ENCODE data around the gene PLEKHM3. TPM values are rescaled to one million over a fixed set of nuclear protein-coding genes. Genes with fewer than 3 reads are reported as not detected.

Gene PLEKHM3
- total and polyA plus RNA-seq, 2 of the 13 experiments (the other 11 are each of a cell fraction or from before 2014, with no cell fraction given) = 4.5 to 4.7 TPM

DNA sequence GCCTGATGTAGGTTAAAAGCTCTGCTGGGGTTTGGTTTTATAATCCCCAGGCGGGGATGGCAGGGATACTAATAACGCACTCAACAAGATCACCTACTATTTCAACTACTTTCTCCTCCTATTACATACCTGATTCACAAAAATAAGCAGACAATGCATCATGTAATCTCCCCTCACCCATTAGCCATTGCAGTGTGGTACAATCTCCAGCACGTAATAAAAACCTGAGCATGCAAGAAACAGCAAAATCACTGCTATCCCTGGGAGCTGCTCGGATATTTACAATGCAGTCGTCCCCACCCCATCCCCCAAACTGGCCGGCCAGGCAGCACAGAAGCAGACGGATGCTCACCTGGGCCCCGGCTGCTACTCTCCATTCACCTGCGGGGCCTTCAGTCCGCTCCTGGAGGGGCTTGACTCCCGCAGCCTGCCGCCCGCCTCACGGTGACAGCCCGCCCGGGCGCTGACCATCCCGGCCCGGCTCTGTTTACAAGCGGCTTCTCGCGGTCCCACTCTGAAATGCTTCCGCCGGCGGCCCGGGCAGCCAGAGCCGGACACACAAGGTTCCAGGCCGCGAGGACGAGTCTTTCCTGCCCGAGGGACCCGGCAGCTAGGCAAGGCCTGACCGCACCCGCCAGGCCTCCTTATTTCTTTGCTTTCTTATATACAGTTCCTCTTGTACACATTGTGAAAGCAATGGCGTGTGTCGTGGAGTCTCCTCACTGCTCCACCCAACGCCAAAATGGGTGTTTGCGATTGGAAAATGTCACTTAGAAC is at the start of gene PLEKHM3 (continued):
- no peak for TF ChIP-seq TCF12 (IDR thresholded peaks at IDR 0.05)
- TF ChIP-seq TCF12 (CRISPR knock-in tag; IDR thresholded peaks at IDR 0.05) = peak; percentile 91
- TF ChIP-seq, protein P1, sequence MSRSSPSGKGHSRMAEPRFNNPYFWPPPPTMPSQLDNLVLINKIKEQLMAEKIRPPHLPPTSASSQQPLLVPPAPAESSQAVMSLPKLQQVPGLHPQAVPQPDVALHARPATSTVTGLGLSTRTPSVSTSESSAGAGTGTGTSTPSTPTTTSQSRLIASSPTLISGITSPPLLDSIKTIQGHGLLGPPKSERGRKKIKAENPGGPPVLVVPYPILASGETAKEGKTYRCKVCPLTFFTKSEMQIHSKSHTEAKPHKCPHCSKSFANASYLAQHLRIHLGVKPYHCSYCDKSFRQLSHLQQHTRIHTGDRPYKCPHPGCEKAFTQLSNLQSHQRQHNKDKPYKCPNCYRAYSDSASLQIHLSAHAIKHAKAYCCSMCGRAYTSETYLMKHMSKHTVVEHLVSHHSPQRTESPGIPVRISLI (CRISPR knock-in tag; IDR thresholded peaks at IDR 0.05; ENCODE audit: borderline replicate concordance) = peak; percentile 83; the same call in 1 of the 2 replicates
- no peak for TF ChIP-seq JUND (CRISPR knock-in tag; IDR thresholded peaks at IDR 0.05)
- TF ChIP-seq, protein P2, sequence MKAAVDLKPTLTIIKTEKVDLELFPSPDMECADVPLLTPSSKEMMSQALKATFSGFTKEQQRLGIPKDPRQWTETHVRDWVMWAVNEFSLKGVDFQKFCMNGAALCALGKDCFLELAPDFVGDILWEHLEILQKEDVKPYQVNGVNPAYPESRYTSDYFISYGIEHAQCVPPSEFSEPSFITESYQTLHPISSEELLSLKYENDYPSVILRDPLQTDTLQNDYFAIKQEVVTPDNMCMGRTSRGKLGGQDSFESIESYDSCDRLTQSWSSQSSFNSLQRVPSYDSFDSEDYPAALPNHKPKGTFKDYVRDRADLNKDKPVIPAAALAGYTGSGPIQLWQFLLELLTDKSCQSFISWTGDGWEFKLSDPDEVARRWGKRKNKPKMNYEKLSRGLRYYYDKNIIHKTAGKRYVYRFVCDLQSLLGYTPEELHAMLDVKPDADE (CRISPR knock-in tag; IDR thresholded peaks at IDR 0.05) = 0 out of 2 replicates have a peak, but pooled peaks have one; percentile 80
- TF ChIP-seq ZNF598 (CRISPR knock-in tag; IDR thresholded peaks at IDR 0.05; ENCODE audit: borderline replicate concordance) = peak; percentile 97
- TF ChIP-seq ZNF773 (CRISPR knock-in tag; IDR thresholded peaks at IDR 0.05; ENCODE audit: borderline replicate concordance) = peak; percentile 90; the same call in 1 of the 2 replicates
- TF ChIP-seq SALL2 (CRISPR knock-in tag; IDR thresholded peaks at IDR 0.05) = peak; percentile 90; the same call in 1 of the 2 replicates
- TF ChIP-seq ZNF143 (CRISPR knock-in tag; IDR thresholded peaks at IDR 0.05) = peak; percentile 67
- peak in 1 of 2 experiments; percentile 62; a peak in 1 of 4 replicates for TF ChIP-seq NR2F1 (CRISPR knock-in tag; IDR thresholded peaks at IDR 0.05)
- TF ChIP-seq HNF4G (IDR thresholded peaks at IDR 0.05; ENCODE audit: borderline replicate concordance, low read depth, low read length) = peak; percentile 72; the same call in 1 of the 2 replicates
- TF ChIP-seq HNF4G (CRISPR knock-in tag; IDR thresholded peaks at IDR 0.05; ENCODE audit: borderline replicate concordance, low read depth) = no peak; the same call in 1 of the 2 replicates
- TF ChIP-seq KDM1A (CRISPR knock-in tag; IDR thresholded peaks at IDR 0.05) = peak; percentile 85; the same call in 1 of the 2 replicates
- no peak for TF ChIP-seq NFIB (CRISPR knock-in tag; IDR thresholded peaks at IDR 0.05; ENCODE audit: borderline replicate concordance)
- peak; percentile 99 for TF ChIP-seq FOXJ3 (CRISPR knock-in tag; IDR thresholded peaks at IDR 0.05; ENCODE audit: borderline replicate concordance)
- TF ChIP-seq ZSCAN22 (CRISPR knock-in tag; IDR thresholded peaks at IDR 0.05) = 0 out of 2 replicates have a peak, but pooled peaks have one; percentile 71
- no peak for TF ChIP-seq CEBPB (IDR thresholded peaks at IDR 0.05; ENCODE audit: borderline replicate concordance, low read depth, low read length)
- TF ChIP-seq, protein P3, sequence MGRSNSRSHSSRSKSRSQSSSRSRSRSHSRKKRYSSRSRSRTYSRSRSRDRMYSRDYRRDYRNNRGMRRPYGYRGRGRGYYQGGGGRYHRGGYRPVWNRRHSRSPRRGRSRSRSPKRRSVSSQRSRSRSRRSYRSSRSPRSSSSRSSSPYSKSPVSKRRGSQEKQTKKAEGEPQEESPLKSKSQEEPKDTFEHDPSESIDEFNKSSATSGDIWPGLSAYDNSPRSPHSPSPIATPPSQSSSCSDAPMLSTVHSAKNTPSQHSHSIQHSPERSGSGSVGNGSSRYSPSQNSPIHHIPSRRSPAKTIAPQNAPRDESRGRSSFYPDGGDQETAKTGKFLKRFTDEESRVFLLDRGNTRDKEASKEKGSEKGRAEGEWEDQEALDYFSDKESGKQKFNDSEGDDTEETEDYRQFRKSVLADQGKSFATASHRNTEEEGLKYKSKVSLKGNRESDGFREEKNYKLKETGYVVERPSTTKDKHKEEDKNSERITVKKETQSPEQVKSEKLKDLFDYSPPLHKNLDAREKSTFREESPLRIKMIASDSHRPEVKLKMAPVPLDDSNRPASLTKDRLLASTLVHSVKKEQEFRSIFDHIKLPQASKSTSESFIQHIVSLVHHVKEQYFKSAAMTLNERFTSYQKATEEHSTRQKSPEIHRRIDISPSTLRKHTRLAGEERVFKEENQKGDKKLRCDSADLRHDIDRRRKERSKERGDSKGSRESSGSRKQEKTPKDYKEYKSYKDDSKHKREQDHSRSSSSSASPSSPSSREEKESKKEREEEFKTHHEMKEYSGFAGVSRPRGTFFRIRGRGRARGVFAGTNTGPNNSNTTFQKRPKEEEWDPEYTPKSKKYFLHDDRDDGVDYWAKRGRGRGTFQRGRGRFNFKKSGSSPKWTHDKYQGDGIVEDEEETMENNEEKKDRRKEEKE (IDR thresholded peaks at IDR 0.05) = no peak
- peak; percentile 89; the same call in 1 of the 2 replicates for TF ChIP-seq ZNF235 (CRISPR knock-in tag; IDR thresholded peaks at IDR 0.05; ENCODE audit: borderline replicate concordance)
- peak; percentile 84; the same call in 2 of the 3 replicates for TF ChIP-seq MXI1 (IDR thresholded peaks at IDR 0.05; ENCODE audit: borderline replicate concordance, low read depth, low read length)
- TF ChIP-seq ZNF557 (CRISPR knock-in tag; IDR thresholded peaks at IDR 0.05) = no peak; the same call in 1 of the 2 replicates
- peak; percentile 92; the same call in 1 of the 2 replicates for TF ChIP-seq ZNF589 (CRISPR knock-in tag; conservative IDR thresholded peaks at IDR 0.05)
- peak; percentile 96 for TF ChIP-seq ZNF431 (CRISPR knock-in tag; IDR thresholded peaks at IDR 0.05; ENCODE audit: borderline replicate concordance, low read depth)
- TF ChIP-seq ZNF724P (CRISPR knock-in tag; IDR thresholded peaks at IDR 0.05; ENCODE audit: borderline replicate concordance) = peak; percentile 97
- TF ChIP-seq ZNF775 (CRISPR knock-in tag; IDR thresholded peaks at IDR 0.05; ENCODE audit: borderline replicate concordance) = peak; percentile 94; the same call in 1 of the 2 replicates

Data from HepG2 (cell line).